ENCODE results near the gene SPEM3.
A peak's percentile ranks its signal among the peaks of the same experiment; 100 is the strongest.
"Not testable (repeated sequence)": the region's sequence is repeated elsewhere in the genome, so short reads cannot be mapped to it uniquely, and the experiment has no call there.

The SPEM3 gene

GRCh38 chr17:7471729-7472128 is 43.1 kb downstream of the SPEM3 start:
- DNase-seq (ENCODE audit: low spot score) = no peak

- not testable (repeated sequence) for DNase-seq (ENCODE audit: low spot score)
Observed at GRCh38 chr17:7474767-7475166, 46.1 kb downstream of the SPEM3 start.

DNA sequence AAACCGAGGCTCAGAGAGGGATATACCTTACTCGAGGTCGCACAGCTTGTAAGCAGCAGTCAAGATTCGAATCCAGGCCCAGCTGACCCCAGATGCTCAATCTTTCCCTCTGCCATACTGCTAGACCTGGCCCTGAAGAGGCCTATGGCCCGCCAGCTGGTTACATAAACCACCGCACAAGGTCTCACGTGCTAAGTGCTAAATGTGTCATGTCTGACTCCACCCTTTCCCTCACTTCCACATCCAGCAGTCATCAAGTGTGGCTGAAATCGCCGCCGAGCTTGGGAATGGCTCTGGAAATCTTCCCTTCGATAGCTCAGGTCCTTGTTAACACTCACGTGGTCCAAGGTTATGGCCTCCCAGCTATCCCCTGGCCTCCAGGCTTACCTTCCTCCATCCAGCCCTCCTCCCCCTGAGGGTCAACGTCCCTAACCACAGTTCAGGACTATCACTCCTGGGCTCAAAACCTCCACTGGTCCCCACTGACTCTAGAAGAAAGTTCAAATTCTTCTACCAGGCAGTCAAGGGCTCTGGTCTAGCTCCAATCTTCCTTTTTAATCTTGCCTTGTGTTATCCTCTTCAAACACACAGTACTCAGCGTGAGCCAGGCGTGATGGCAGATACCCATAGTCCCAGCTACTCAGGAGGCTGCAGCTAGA is 47.2 kb downstream of the SPEM3 start:
- DNase-seq (ENCODE audit: low spot score) = no peak

- DNase-seq (ENCODE audit: low spot score) = no peak
Observed at GRCh38 chr17:7476494-7476893, 47.8 kb downstream of the SPEM3 start.

DNA sequence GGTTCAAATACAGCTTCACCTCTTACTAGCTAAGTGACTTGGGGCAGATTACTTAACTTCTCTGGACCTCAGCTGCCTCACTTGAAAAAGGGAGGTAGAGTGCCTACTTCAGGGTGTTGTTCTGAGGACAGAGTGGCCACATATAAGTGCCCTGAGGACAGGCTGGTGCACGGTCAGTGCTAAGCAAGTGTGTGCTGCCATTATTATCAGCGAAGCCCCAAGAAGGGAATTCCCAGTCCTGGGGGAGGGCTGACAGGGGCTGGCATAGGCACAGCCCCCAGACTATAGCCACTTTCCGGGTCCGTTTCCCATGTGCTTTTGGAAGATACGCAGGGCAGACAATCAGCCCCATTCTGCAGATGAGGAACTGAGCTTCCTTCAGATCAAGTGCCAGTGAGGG is 48.3 kb downstream of the SPEM3 start:
- DNase-seq (ENCODE audit: low spot score) = no peak

- no peak for DNase-seq (ENCODE audit: low spot score)
Observed at GRCh38 chr17:7477392-7478275, 49.0 kb downstream of the SPEM3 start.

- DNase-seq (ENCODE audit: low spot score) = peak; percentile 61
Observed at GRCh38 chr17:7478276-7479212, 49.9 kb downstream of the SPEM3 start.

DNA sequence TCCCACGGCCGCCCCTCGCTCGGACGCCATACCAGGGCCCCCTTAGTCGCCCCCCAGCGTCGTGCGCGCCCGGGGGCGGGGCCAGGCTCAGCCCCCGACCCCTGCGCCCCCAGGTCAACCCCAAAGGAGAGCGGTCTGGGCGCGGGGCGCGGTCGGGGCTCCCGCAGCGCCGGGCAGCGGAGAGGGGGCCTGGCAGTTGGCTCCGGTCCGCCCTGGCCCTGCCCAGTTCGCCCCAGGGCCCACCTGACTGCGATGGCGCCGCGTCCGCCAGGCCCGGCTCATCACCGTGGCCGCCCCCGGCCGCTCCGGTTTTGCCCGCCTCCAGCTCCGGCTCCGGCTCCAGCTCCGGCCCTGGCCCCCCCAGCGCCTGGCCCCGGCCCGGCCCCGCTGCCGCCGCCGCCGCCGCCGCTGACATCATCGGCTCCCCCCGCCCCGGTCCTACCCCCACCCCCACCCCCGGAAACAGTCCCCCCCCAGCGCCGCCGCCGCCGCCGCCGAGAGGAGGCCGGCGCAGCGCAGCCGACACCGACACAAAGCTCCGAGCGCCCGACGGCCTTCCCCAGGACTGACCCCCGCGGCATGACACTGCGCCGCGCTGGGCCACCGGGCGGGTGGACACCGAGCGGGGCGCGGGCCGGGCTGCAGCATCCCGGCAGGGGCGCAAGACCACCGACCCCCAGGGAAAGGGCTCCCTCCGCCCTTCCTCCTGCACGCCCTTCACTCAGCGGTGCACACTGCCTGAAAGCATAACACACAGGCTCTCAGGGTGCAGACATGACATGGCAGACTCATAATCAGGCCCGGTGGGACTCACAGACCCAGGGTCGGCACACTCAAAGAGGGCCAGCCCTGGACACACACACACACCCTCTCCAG is 50.8 kb downstream of the SPEM3 start, which contains the start of gene ZBTB4:
TSS of gene ZBTB4 (minus strand) at position 419 of the 876 bp plus-strand sequence. CDS start 12,830 bp downstream, outside the sequence.
- peak; percentile 74 for DNase-seq (ENCODE audit: low spot score)

GRCh38 chr17:7480089-7480384 is 51.4 kb downstream of the SPEM3 start:
- no peak for DNase-seq (ENCODE audit: low spot score)

DNA sequence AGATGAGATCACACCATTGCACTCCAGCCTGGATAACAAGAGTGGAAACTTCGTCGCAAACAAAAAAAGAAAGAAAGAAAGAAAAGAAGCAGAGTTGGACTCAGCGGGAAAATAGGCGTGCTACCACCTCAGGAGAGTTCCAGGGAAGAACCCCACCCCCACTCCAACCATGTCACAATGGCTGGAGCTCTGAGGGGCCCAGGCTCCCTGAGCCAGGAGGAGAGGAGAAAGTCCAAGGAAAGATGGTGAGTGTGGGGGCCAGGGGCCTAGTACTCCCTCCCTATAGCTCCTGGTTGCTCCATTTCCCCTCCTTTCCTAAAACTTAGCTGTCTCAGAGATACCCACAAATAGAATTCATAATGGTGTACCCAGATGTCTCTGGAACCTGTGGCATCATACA is 52.6 kb downstream of the SPEM3 start, which contains the start of gene SLC35G6:
TSS of gene SLC35G6 (plus strand) at position 172 of the 400 bp plus-strand sequence. CDS start at position 243, 71 bp downstream.
- DNase-seq (ENCODE audit: low spot score) = not testable (repeated sequence)

DNA sequence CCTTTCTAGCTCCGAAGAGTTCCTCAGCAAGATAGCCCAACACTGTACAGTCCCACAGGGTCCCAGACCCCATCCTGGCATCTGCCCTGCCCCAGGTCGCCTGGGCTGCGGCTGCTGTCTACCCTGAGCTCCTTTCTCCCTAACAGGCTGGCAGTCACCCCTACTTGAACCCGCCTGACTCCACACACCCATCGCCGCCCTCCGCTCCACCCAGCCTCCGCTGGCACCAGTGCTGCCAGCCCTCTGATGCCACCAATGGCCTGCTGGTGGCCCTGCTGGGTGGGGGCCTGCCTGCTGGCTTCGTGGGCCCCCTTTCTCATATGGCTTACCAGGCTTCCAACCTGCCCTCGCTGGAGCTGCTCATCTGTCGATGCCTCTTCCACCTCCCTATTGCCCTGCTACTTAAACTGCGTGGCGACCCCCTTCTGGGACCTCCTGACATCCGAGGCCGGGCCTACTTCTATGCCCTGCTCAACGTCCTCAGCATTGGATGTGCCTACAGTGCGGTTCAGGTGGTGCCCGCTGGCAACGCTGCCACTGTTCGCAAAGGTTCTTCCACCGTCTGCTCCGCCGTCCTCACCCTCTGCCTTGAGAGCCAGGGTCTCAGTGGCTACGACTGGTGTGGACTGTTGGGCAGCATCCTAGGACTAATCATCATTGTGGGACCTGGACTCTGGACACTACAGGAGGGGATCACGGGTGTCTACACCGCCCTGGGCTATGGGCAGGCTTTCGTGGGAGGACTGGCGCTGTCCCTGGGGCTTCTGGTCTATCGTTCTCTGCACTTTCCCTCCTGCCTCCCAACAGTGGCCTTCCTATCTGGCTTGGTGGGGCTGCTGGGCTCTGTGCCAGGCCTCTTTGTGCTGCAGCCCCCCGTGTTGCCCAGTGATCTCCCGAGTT is 53.4 kb downstream of the SPEM3 start:
- DNase-seq (ENCODE audit: low spot score) = not testable (repeated sequence)
